Gastroesophageal sphincter (tissue), 3 donors: ENCODE measurements around the gene ERBB2.

ENCODE experiments used
- POLR2A ChIP-seq, 2 donors: fragments of 450-650 bp; IDR thresholded peaks; one replicate each; pipeline ENCODE4 v1.6.1; 2017; ENCODE audit warnings: antibody characterized with exemption in 2 of 2, mild to moderate bottlenecking in 2 of 2, moderate library complexity in 1 of 2
- TF ChIP-seq, protein P1 (sequence below), 4 experiments: fragments of 200-600 bp in 2 of 4; fragments of 450-650 bp in 2 of 4; sonication (generic) in 1 of 4; IDR thresholded peaks; one replicate each; pipeline ENCODE4 v1.5.1; 2017 to 2019; ENCODE audit warnings: antibody characterized with exemption in 4 of 4, mild to moderate bottlenecking in 2 of 4, moderate library complexity in 2 of 4

GRCh38 chr17:39752241-39752881, 52.5 kb downstream of the ERBB2 start:
- TF ChIP-seq, protein P1, sequence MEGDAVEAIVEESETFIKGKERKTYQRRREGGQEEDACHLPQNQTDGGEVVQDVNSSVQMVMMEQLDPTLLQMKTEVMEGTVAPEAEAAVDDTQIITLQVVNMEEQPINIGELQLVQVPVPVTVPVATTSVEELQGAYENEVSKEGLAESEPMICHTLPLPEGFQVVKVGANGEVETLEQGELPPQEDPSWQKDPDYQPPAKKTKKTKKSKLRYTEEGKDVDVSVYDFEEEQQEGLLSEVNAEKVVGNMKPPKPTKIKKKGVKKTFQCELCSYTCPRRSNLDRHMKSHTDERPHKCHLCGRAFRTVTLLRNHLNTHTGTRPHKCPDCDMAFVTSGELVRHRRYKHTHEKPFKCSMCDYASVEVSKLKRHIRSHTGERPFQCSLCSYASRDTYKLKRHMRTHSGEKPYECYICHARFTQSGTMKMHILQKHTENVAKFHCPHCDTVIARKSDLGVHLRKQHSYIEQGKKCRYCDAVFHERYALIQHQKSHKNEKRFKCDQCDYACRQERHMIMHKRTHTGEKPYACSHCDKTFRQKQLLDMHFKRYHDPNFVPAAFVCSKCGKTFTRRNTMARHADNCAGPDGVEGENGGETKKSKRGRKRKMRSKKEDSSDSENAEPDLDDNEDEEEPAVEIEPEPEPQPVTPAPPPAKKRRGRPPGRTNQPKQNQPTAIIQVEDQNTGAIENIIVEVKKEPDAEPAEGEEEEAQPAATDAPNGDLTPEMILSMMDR (IDR thresholded peaks at IDR 0.05), result no peak
- TF ChIP-seq POLR2A (IDR thresholded peaks at IDR 0.05), result no peak
